ENCODE data around the gene MRRF. TPM values are rescaled to one million over a fixed set of nuclear protein-coding genes. Genes with fewer than 3 reads are reported as not detected.

Gene MRRF
- total and polyA plus RNA-seq, 2 donors (not counting 3 experiments of a cell fraction or from before 2014, with no cell fraction given), result 27.2 to 36.4 TPM

- TF ChIP-seq POLR2AphosphoS5 (IDR thresholded peaks at IDR 0.05; ENCODE audit: insufficient read depth, low read depth, low read length), result no peak
- TF ChIP-seq POLR2A (IDR thresholded peaks at IDR 0.05; ENCODE audit: low read depth, low read length), result no peak
- no peak for TF ChIP-seq MYC (IDR thresholded peaks at IDR 0.05; ENCODE audit: low read depth, low read length)
- no peak for TF ChIP-seq MAX (IDR thresholded peaks at IDR 0.05; ENCODE audit: insufficient read depth, insufficient read length)
- TF ChIP-seq JUN (IDR thresholded peaks at IDR 0.05; ENCODE audit: borderline replicate concordance, insufficient read depth, insufficient read length, low read depth), result no peak
- TF ChIP-seq CTCF (IDR thresholded peaks at IDR 0.05; ENCODE audit: extremely low read depth in 1 of 2, insufficient read depth in 1 of 2, low read depth in 1 of 2, low read length in 2 of 2), result no peak
- no peak for TF ChIP-seq GATA2 (IDR thresholded peaks at IDR 0.05; ENCODE audit: insufficient read depth, insufficient read length, low read depth, low read length)
- no peak for TF ChIP-seq EZH2 (IDR thresholded peaks at IDR 0.05; ENCODE audit: borderline replicate concordance, low read depth, low read length, severe bottlenecking)
- no peak for TF ChIP-seq FOS (IDR thresholded peaks at IDR 0.05; ENCODE audit: borderline replicate concordance, insufficient read depth, low read length)
- no peaks in the 10 kb centered on the region for H4K20me1 ChIP-seq (replicated peaks; ENCODE audit: control insufficient read depth, extremely low read depth, insufficient read depth, low read length)
- no peaks in the 10 kb centered on the region for H3K27me3 ChIP-seq (ENCODE audit: control insufficient read depth in 2 of 2, insufficient read depth in 2 of 2, low read length in 2 of 2)
- no peak overlapping the region for H2AFZ ChIP-seq (ENCODE audit: low read depth, low read length)
- H3K4me2 ChIP-seq (ENCODE audit: insufficient read depth, low read length), result no peak overlapping the region
- BruUV-seq (replicated peaks), result no TSS peak
- intact Hi-C loops (cut with micrococcal nuclease), result no loop called here
- no peaks in the 10 kb centered on the region for H3K4me1 ChIP-seq (ENCODE audit: control insufficient read depth, extremely low read depth, insufficient read depth, low read length)
- CTCF ChIA-PET, result no interaction called here
- DNase-seq (ENCODE audit: low read depth, low spot score), result no peak
- dilution Hi-C loops (cut with MboI; ENCODE audit: extremely low pct_ligation_motif_present, low sequenced_read_pairs), result no loop called here
- no peak overlapping the region for H3K9ac ChIP-seq (replicated peaks; ENCODE audit: extremely low read depth, insufficient read depth, low read length)
- H3K9me1 ChIP-seq (replicated peaks; ENCODE audit: control insufficient read depth, extremely low read depth, insufficient read depth, low read length), result no peaks in the 10 kb centered on the region
- no peak for FAIRE-seq
- H3K4me3 ChIP-seq (replicated peaks in 1 of 3; ENCODE audit: insufficient read depth in 1 of 3, low read depth in 1 of 3, low read length in 3 of 3), result no peak overlapping the region
- no peaks in the 10 kb centered on the region for H3K9me3 ChIP-seq (replicated peaks; ENCODE audit: control insufficient read depth, insufficient read depth, low read length)
- POLR2A ChIA-PET, result no interaction called here
- H3K36me3 ChIP-seq (ENCODE audit: control insufficient read depth in 2 of 2, extremely low read depth in 1 of 2, insufficient read depth in 2 of 2, low read length in 2 of 2), result peaks cover 14 to 15% of the 10 kb centered on the region in 2 experiments
- H3K27ac ChIP-seq (ENCODE audit: insufficient read depth, low read depth, low read length), result no peak overlapping the region
- H3K79me2 ChIP-seq (ENCODE audit: control insufficient read depth, insufficient read depth, low read length), result no peaks in the 10 kb centered on the region
These were observed 29.8 kb downstream of the MRRF start for GRCh38 chr9:122294531-122294930.

Data from endothelial cell of umbilical vein (primary cell).